A549 (cell line): ENCODE results near the gene TCTN2.

ENCODE experiments used
- CBX2 ChIP-seq: fragments of 200-600 bp; sonication (generic); IDR thresholded peaks from 2 replicates; pipeline ENCODE4 v1.6.1; 2016; ENCODE audit warnings: low read depth, mild to moderate bottlenecking, borderline replicate concordance
- CHD2 ChIP-seq: fragments of 150-350 bp; IDR thresholded peaks from 2 replicates; pipeline ENCODE4 v1.6.1; 2014; ENCODE audit warnings: low read length; ENCODE audit not compliant: partially characterized antibody
- CTCF ChIP-seq: fragments of >200 bp; sonication (Bioruptor Twin); formaldehyde crosslinking; IDR thresholded peaks from 3 replicates; pipeline ENCODE4 v1.5.1; 2016
- MAX ChIP-seq: IDR thresholded peaks from 2 replicates; pipeline ENCODE4 v1.6.1; 2012
- MYC ChIP-seq: IDR thresholded peaks from 2 replicates; pipeline ENCODE4 v1.6.1; 2012; ENCODE audit warnings: mild to moderate bottlenecking, inconsistent platforms, low read length, improper control_type of control experiment, borderline replicate concordance
- POLR2A ChIP-seq: IDR thresholded peaks from 2 replicates; pipeline ENCODE4 v1.6.1; 2012; ENCODE audit warnings: mild to moderate bottlenecking, low read length
- RCOR1 ChIP-seq: fragments of 150-350 bp; IDR thresholded peaks from 2 replicates; pipeline ENCODE4 v1.6.1; 2014; ENCODE audit warnings: antibody characterized with exemption, low read length, low read depth
- REST ChIP-seq: fragments of 200-600 bp; sonication (generic); IDR thresholded peaks from 2 replicates; pipeline ENCODE4 v1.6.1; 2016; ENCODE audit warnings: antibody characterized with exemption, mild to moderate bottlenecking, moderate library complexity
- USF2 ChIP-seq: fragments of 450-650 bp; IDR thresholded peaks from 2 replicates; pipeline ENCODE4 v1.6.1; 2014; ENCODE audit warnings: antibody characterized with exemption

GRCh38 chr12:123705935-123706334 is 35.0 kb downstream of the TCTN2 start:
- no peak for TF ChIP-seq RCOR1
- TF ChIP-seq MAX: no peak
- TF ChIP-seq CTCF: no peak
- TF ChIP-seq POLR2A: no peak
- no peak for TF ChIP-seq CBX2
- TF ChIP-seq REST: no peak
- no peak for TF ChIP-seq MYC
- TF ChIP-seq CHD2: no peak
- TF ChIP-seq USF2: peak; percentile 62; the same call in 1 of the 2 replicates
